Airway epithelial cell (primary cell): ENCODE data around the gene LRRC8E. TPM values are rescaled to one million over a fixed set of nuclear protein-coding genes. Genes with fewer than 3 reads are reported as not detected.

Source experiments
- total RNA-seq: library from RNA; depleted of rRNA; stranded (reverse); fragments of >200 nt; gene quantifications from 2 replicates; pipeline ENCODE4 v1.2.3, GENCODE V29; 2015

Gene LRRC8E
- 7.6 and 9.0 TPM in 2 replicates for total RNA-seq

DNA sequence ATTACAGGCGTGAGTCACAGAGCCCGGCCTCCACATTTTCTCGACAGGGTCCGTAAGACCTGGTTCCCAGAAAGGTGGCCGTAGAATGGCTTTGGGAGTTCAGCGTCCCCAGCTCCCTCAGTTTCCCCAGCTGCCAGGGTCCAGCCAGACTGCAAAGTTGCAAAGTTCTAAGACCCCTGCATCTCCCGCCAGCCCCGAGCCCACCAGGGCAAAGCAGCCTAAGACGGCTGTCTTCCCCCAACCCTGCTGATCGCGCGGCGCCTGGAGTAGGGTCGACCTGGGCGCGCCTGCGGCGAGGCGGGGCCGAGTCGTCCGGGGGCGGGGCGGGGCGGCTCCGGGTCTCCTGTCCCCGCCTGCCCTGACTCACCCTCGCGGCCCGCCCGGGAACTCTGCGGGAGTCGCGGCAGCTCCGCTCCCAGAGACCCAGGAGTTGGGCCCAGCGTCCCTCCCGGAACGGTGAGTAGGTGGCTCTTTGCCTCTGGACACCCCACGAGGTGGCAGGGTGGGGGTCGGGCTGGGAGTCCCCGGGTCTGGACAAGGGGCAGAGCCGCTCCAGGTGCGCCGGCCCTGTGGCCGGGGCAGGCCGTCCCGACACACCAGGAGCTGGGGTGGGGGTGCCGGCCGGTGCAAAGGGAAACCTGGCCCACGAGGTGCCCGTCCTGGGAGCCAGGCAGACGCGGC is at the start of gene LRRC8E:
TSS of gene LRRC8E (plus strand) at position 366 of the 681 bp plus-strand sequence. CDS start 7,094 bp downstream, outside the sequence.

DNA sequence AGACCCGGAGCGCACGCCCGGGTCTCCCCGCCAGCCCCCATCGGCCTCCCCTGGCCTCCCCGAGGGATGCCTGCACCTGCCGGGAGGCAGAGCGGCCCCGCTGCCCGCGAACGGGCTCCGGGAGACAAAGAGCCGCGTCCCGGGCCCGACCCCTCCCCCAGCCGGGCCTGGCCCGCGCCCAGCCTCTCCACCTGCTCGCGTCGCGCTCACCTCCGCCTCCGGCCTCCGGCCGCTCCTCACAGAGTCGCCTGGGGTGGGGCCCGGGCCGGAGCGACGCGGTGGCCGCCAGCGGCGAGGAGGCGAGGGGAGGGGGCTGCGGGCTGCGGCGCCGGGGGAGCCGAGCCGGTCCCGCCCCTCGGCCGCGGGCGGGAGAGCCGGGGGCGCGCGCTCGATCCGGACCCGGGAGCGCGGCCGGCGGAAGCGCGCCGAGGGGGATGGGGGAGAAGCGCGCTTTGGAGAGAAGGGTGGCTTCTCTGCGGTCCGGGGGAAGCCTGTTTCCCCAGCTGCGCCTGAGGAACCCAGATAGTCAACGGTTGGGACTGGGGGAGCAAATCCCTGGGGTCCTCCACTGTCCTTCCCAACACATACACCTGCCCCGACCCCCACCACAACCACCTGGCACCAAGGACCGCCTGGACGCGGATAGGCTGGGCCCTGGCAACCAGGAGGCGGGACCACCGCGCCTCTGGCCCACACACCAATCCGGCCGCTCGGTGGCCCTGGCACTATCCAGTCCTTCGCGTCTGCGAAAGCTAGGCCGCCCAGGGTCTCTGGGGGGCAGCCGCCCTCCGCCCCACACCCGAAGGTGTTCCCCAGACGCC is 14.0 kb upstream of the LRRC8E start, which contains the start of gene PRR36:
TSS of gene PRR36 (minus strand) at position 315 of the 821 bp plus-strand sequence. CDS start 701 bp downstream, outside the sequence.

DNA sequence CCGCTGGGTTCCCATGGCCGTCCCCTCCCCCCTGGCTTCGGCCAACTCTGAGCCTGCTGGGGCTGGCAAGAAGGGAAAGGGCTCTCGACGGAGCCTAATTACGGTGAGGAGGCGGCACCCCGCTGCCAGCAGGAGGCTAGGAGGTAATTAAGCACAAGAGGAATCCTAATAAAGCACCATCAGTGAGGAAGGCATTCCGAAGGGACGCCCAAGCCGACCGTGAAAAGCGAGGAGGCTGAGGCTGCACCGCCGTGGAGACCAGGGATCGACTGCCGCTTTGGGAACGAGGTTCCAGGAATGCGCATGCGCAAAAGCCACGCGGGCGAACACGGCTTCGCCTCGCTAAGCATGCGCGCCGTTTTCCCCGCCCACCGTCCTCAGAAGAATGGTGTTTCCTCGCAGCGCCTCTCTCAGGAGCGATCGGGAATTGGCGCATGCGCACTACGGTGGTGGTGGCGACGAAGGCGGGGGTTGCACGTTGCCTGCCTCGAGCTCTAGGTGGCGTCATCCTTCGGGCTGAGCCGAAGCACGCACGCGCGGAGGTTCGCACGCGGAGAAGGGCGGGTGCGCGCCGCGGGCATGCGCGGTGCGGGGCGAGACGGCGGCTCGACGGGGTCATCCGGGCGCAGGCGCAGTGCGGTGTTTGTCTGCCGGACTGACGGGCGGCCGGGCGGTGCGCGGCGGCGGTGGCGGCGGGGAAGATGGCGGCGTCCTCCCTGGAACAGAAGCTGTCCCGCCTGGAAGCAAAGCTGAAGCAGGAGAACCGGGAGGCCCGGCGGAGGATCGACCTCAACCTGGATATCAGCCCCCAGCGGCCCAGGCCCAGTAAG is 15.1 kb downstream of the LRRC8E start, which contains the start of gene MAP2K7:
TSS of gene MAP2K7 (plus strand) at position 634 of the 830 bp plus-strand sequence. CDS start at position 702, 68 bp downstream.

DNA sequence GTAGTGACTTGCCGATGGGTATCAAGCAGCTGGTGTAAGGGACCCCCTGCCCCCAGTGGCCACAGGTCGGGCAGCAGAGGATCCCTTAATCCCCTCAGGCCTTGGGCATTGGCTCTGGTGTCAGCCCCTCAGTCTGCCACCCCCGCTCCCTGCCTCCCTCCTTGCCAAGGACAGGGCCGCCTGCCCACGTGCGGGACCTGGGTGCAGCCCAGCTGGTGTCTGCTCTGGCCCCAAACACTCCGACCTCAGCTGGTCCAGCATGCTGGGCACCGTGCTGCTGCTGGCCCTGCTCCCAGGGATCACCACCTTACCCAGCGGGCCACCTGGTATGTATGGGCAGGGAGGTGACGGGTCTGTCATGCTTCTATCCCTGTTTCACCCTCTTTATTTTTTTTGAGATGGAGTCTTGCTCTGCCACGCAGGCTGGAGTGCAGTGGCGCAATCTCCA is 26.3 kb downstream of the LRRC8E start, which contains the start of gene TGFBR3L:
TSS of gene TGFBR3L (plus strand) at position 233 of the 448 bp plus-strand sequence.

DNA sequence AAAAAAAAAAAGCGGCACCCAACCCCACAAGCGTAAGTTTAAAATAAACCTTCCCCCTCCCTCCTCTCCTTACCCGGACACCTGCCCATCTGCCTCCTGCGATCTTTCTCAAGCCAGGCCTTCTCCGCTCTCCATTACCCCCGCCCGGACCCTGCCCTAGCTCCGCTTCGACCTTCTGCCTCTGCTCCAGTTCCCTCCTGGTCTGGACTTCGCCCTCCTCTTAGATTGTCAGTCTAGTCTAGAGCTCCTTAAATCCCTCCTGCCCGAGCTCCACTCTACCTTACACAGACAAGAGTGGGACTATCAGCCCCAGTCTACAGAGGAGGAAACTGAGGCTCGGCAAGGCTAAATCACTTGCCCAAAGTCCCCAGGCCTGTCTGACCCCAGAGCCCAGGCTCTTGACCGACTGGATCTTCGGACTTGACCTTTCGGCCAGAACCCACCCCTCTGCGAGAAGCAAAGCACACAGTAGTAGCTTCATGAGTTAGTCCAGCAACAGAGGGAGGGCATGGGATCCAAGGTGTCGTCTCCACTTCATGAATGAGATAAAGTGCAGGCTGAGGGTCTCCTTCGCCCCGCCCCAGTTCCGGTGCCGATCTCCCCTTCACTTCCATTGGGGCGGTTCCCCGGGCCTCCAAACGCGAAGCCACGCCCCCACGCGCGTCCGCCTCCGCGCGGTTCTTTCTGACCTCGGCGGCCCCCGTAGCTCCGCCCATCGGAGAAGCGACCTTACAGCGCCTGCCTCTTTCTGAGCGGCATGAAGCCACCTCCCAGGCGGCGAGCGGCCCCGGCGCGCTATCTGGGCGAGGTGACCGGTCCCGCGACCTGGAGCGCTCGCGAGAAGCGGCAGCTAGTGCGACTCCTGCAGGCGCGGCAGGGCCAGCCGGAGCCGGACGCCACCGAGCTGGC is 31.6 kb downstream of the LRRC8E start, which contains the start of gene SNAPC2:
TSS of gene SNAPC2 (plus strand) at position 729 of the 909 bp plus-strand sequence. CDS start at position 758, 29 bp downstream.

DNA sequence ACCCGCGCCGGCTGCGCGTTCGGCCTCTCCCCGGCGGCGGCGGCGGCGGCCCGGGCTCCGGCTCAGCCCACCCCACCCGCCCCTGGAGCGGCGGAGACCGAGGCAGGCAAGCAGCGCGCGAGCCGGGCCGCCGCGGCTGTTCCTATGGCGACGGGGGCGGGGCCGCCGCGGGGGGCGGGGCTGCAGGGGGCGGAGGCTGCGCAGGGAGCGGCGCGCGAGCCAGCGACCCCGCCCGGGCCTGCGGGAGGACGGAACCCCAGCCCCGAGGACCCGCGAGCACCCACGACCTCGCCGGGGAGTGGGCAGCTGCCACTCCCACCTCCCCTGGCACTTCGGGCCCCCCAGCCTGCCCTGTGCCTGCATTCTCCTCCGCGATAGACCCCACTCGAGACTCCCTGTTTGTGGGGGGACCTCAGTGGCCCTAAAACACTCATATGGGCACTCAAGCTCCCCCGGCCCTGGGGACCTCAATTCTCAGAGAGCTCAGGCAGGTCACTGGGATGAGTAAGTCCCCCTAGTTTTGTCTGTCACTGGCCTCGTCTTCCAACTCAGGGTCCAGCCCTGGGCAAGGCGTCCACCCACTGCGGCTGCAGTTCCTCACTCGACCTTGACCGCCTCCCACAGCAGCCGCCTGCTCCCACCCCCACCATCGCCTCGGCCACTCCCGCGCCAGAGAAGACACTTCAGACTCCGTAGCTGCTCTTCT is 37.9 kb downstream of the LRRC8E start, which contains the start of gene CTXN1:
TSS of gene CTXN1 (minus strand) at position 115 of the 706 bp plus-strand sequence. CDS start 597 bp downstream, outside the sequence.

DNA sequence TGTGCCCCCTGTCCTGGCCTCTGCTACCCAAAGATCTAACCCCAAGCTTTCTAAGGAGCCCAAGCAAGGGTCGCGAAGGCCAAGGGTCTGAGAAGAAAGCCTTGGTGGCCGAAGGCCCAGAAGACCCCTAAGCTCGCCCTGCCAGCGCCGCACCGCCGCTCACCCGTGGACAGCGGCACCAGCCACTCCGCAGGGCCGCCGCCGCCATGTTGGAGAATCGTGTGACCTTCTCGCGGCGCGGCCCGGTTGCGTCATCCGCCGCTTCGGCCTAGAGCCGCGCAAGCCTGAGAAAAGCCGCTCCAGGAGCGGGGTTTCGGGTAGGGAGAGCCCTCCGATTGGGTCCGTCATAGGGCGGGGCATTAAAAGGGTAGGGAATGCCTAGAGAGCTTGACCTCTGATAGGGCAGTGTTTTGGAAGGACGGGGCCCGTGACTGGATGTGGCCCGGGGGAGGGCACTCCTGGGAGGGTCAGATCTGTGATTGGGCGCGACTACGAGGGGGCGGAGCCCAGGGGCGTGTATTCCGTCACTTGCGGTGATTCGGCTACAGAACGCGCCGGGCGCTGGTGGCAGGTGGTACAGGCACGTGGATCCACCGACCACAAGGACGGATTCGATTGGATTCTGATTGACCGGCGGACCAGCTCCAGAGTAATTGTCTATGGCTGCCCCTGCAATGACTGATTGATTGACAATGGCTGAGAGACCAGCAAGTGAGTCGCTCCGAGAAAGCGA is 55.3 kb downstream of the LRRC8E start, which contains the start of gene TIMM44:
TSS of gene TIMM44 (minus strand) at position 223 of the 733 bp plus-strand sequence. CDS start at position 208, 15 bp downstream.

Other genes starting within 250 kb of the LRRC8E start
- not detected in 2 replicates for gene RETN, start 219.5 kb upstream of the LRRC8E start, total RNA-seq
- gene MCEMP1, start 211.4 kb upstream of the LRRC8E start, total RNA-seq, result not detected in 2 replicates
- 115 and 131 TPM in 2 replicates for gene TRAPPC5, start 207.7 kb upstream of the LRRC8E start, total RNA-seq
- not detected in 2 replicates for gene FCER2, start 186.4 kb upstream of the LRRC8E start, total RNA-seq
- gene CLEC4G, start 156.4 kb upstream of the LRRC8E start, total RNA-seq, result not detected in 2 replicates
- not detected in 2 replicates for gene CD209, start 141.0 kb upstream of the LRRC8E start, total RNA-seq
- not detected in 2 replicates for gene CLEC4M, start 125.3 kb upstream of the LRRC8E start, total RNA-seq
- 14.8 and 16.4 TPM in 2 replicates for gene EVI5L, start 58.3 kb upstream of the LRRC8E start, total RNA-seq
- gene PRR36, start 14.1 kb upstream of the LRRC8E start, total RNA-seq, result 0.07 TPM in 1 of 2 replicates, not detected in the other
- gene MAP2K7, start 15.4 kb downstream of the LRRC8E start, total RNA-seq, result 5.6 and 12.6 TPM in 2 replicates
- 2.6 and 10.2 TPM in 2 replicates for gene TGFBR3L, start 26.3 kb downstream of the LRRC8E start, total RNA-seq
- gene SNAPC2, start 31.8 kb downstream of the LRRC8E start, total RNA-seq, result 21.6 and 22.9 TPM in 2 replicates
- gene CTXN1, start 37.6 kb downstream of the LRRC8E start, total RNA-seq, result 6.7 and 7.8 TPM in 2 replicates
- gene TIMM44, start 55.2 kb downstream of the LRRC8E start, total RNA-seq, result 57.5 and 66.4 TPM in 2 replicates
- 40.5 and 49.2 TPM in 2 replicates for gene ELAVL1, start 117.1 kb downstream of the LRRC8E start, total RNA-seq
- gene CCL25, start 164.2 kb downstream of the LRRC8E start, total RNA-seq, result not detected in 2 replicates